ENCODE data around the gene COMT. TPM values are rescaled to one million over a fixed set of nuclear protein-coding genes. Genes with fewer than 3 reads are reported as not detected.

COMT gene
- total RNA-seq, 4 donors from 2014 or later = 154 to 255 (median 223) TPM

DNA sequence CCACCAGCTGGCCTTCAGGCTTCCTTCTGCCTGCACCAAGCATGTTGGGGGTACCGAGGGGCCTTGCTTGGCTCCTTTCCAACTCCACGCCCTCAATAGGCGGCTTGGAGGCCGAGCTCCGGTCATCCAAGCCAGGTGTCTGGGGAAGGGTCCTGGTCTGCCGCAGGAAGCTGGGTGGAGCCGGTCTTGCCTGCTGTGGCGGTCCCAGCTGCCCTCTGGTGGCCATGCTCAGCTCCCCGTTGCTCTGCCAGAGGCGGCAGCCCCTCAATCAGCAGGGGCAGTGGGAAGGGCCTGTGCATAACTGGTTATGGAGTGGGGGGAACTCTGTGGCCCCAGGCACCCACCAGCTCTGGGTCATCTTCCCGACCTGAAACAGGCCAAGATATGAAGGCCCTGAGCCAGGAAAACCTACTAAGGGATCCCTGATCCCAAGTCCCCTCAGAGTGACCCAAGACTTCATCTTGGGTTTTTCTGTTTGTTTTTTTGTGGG is 71.9 kb downstream of the COMT start:
- ATAC-seq (no peak), DNase-seq (peak; percentile 35 to 64)
- intact Hi-C loops (cut with DNase I; ENCODE audit: low total_unique reads) = loop anchor here (1.0 to 2.0 kb wide), 2 partner anchors 43 to 283 kb away; no protein-coding TSS in a partner anchor
- Histone ChIP-seq H3K27ac (peak overlapping the region in 1 of 4 donors; percentile 72), H3K36me3 (no peaks in the 10 kb centered on the region), H3K4me1 (peaks cover 14 to 20% of the 10 kb centered on the region in 2 donors), H3K27me3 (no peaks in the 10 kb centered on the region), H3K4me3 (no peak overlapping the region), H3K9me3 (no peaks in the 10 kb centered on the region)
- no peak for TF ChIP-seq POLR2A (IDR thresholded peaks at IDR 0.05)
- TF ChIP-seq, protein P1, sequence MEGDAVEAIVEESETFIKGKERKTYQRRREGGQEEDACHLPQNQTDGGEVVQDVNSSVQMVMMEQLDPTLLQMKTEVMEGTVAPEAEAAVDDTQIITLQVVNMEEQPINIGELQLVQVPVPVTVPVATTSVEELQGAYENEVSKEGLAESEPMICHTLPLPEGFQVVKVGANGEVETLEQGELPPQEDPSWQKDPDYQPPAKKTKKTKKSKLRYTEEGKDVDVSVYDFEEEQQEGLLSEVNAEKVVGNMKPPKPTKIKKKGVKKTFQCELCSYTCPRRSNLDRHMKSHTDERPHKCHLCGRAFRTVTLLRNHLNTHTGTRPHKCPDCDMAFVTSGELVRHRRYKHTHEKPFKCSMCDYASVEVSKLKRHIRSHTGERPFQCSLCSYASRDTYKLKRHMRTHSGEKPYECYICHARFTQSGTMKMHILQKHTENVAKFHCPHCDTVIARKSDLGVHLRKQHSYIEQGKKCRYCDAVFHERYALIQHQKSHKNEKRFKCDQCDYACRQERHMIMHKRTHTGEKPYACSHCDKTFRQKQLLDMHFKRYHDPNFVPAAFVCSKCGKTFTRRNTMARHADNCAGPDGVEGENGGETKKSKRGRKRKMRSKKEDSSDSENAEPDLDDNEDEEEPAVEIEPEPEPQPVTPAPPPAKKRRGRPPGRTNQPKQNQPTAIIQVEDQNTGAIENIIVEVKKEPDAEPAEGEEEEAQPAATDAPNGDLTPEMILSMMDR (IDR thresholded peaks at IDR 0.05 in 4 of 5, conservative IDR thresholded peaks at IDR 0.05 in 1 of 5) = peak; percentile 82 to 96 (median 91)
- in situ Hi-C loops (cut with MboI; ENCODE audit: low sequenced_read_pairs in 4 of 4) = loop anchor here in 3 of 4 donors (5.0 kb wide), 1 partner anchor 41 kb away; no protein-coding TSS in a partner anchor

DNA sequence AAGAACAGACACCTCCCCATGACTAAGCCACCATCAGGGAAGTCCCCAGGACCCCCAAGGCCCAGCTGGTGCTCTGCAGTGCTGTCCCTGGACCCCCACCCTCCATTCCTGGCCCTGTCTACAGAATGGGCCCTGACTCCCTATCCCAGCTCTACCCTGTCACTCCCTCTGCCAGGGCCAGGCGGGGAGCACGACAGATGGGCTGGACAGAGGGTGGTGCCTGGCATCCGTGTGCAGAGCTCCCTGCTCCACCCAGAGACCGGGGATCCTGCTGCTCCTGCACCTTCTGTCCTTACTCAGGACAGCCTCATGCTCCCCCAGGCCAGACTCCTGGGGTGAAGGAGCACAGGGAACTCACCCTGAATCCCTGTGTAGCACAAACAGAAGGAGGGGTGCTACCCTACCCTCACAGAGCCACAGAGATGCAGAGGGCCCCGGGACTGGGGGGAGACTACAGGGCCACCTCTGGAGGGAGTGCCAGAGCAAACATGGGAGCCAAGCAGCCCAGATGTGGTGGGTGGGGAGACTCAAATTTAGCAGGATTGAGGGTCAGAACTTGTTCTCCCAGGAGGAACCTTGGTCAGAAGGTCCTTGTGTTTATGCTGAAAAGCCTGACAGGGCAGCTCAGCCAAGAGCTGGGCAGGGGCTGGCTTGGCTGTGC is 73.1 kb downstream of the COMT start:
- no peak for TF ChIP-seq POLR2A (IDR thresholded peaks at IDR 0.05)
- TF ChIP-seq, protein P1 (IDR thresholded peaks at IDR 0.05 in 4 of 5, conservative IDR thresholded peaks at IDR 0.05 in 1 of 5) = no peak
- Histone ChIP-seq H3K36me3 (no peaks in the 10 kb centered on the region), H3K27me3 (no peaks in the 10 kb centered on the region), H3K27ac (peak overlapping the region; percentile 22 to 72 (median 68)), H3K4me3 (no peak overlapping the region), H3K9me3 (no peaks in the 10 kb centered on the region), H3K4me1 (peaks cover 14 to 20% of the 10 kb centered on the region in 2 donors)
- in situ Hi-C loops (cut with MboI; ENCODE audit: low sequenced_read_pairs in 4 of 4) (loop anchor here in 3 of 4 donors (5.0 kb wide), 1 partner anchor 42 kb away; no protein-coding TSS in a partner anchor), intact Hi-C loops (cut with DNase I; ENCODE audit: low total_unique reads) (no loop called here)
- DNase-seq (no peak), ATAC-seq (no peak)

DNA sequence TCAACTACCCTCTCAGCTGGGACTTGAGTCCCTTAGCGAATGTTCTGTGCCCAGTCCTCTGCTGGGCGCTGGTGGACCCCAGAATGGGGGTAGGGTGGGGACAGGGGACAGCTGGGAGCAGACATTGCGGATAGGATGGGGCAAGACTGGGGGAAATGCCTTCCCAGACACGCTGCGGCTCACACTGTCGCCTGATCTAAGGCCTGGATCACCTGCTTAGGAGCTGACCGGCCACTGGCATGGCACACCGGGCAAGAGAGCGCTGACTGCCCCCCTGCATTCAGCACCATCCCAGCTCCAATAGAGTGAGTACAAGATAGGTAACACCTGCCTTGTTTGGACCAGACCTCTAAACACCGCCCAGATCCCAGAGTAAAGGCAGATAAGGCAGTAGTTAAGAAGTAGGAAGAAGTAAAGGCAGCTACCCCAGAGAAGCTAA is 73.6 kb downstream of the COMT start:
- H3K4me3 ChIP-seq = no peak overlapping the region
- intact Hi-C loops (cut with DNase I; ENCODE audit: low total_unique reads) = no loop called here

DNA sequence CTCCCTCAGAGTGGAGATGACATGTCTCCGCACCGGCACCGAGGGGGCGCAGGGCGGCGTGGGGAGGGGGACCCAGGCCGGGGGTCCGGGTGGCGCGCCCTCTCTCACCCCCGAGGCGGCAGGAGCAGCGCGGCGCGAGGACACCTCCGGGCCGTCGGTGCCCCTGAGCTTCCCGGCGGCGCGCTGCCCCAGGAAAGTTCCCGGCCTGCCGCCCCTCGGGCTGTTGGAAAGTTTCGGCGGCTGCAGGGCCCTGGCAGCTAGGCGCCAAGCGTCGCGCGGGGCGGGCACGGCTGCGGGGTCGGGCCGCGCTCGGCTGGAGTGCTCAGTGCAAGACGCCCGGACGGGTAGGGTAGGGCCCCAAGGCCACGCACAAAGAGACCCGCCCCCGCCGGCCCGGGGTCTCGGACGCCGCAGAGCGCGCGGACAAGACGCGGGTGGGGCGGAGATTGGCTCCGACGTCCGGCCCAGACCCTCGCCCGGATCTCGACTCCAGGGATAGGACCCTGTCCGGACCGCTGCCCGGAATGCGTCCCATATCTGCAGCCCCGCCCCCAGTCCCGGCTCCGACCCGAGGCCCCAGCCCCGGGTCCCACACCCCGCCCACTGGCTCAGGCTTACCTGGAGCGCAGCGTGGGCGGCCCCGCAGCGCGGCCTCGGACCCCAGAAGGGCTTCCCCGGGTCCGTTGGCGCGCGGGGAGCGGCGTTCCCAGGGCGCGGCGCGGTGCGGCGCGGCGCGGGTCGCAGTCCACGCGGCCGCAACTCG is 74.6 kb downstream of the COMT start:
- intact Hi-C loops (cut with DNase I; ENCODE audit: low total_unique reads) = loop anchor here (1.0 kb wide), 1 partner anchor 29 kb away; no protein-coding TSS in a partner anchor
- H3K27me3 ChIP-seq = no peaks in the 10 kb centered on the region
- ATAC-seq (peak in 1 of 2 donors; percentile 11), DNase-seq (no peak)
- H3K9me3 ChIP-seq = no peaks in the 10 kb centered on the region
- H3K4me1 ChIP-seq = peaks cover 20 to 24% of the 10 kb centered on the region in 2 donors
- no peaks in the 10 kb centered on the region for H3K36me3 ChIP-seq
- H3K4me3 ChIP-seq = peak overlapping the region; percentile 69 to 88 (median 86)
- peak overlapping the region; percentile 67 to 80 (median 74) for H3K27ac ChIP-seq
- TF ChIP-seq, protein P1 (IDR thresholded peaks at IDR 0.05 in 4 of 5, conservative IDR thresholded peaks at IDR 0.05 in 1 of 5) = no peak
- TF ChIP-seq POLR2A (IDR thresholded peaks at IDR 0.05) = peak in 1 of 2 donors; percentile 56
- in situ Hi-C loops (cut with MboI; ENCODE audit: low sequenced_read_pairs in 4 of 4) = no loop called here

More for the DNA sequence above, 73.6 kb downstream of the COMT start:
- H3K9me3 ChIP-seq = no peaks in the 10 kb centered on the region
- peaks cover 15 to 21% of the 10 kb centered on the region in 2 donors for H3K4me1 ChIP-seq
- ATAC-seq (peak; percentile 9 to 18), DNase-seq (peak in 1 of 2 donors; percentile 53)
- H3K36me3 ChIP-seq = no peaks in the 10 kb centered on the region
- H3K27ac ChIP-seq = peak overlapping the region; percentile 22 to 72 (median 68)
- H3K27me3 ChIP-seq = no peaks in the 10 kb centered on the region
- peak in 1 of 2 donors; percentile 25 for TF ChIP-seq POLR2A (IDR thresholded peaks at IDR 0.05)
- TF ChIP-seq, protein P1 (IDR thresholded peaks at IDR 0.05 in 4 of 5, conservative IDR thresholded peaks at IDR 0.05 in 1 of 5) = no peak
- in situ Hi-C loops (cut with MboI; ENCODE audit: low sequenced_read_pairs in 4 of 4) = no loop called here
